Embryonic facial prominence (tissue), 1 donor: Measurements from ENCODE around the gene ZDHHC14.

Experiments
- DNase-seq: peaks from one replicate; pipeline ENCODE4 v3.0.0-alpha.2; 2016; ENCODE audit errors: extremely low spot score

The ZDHHC14 gene

DNA sequence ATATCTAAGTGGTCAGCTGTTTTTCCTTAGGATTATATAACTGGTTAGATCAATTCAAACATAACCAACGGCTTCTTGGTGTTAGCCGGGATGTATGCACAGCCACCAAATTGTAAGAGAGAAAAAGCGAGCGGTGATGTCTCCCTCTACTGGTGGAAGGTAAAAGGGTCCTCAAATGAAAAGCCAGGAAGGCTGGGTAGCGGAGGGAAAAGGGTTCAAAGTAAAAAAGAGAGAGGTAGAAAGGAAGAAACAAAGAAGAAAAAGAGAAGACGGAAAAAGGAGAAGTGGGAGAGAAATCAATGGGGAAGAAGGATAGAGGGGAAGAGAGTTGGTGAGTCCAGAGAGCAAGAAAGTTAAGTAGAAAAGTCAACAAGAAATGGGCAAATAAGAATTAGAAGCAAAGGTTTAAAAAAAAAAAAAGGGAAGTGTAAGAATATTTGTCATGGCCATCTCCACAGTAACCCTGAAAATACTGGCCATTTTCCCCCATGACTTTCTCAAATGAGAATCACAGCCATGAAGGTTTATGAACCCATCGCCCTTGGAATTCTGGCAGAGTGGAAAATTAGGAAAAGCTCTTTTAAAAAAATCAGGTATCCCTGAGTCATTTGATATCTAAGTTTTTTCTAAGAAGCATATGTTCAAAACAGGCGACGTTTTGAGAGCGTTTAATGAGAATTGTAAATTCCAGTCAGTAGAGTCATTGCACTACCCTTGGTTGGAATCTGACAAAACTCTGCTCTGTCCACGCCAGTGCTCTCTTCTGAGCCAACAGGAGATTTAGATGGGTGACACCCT is 286.4 kb downstream of the ZDHHC14 start:
- DNase-seq, result peak; percentile 20

DNA sequence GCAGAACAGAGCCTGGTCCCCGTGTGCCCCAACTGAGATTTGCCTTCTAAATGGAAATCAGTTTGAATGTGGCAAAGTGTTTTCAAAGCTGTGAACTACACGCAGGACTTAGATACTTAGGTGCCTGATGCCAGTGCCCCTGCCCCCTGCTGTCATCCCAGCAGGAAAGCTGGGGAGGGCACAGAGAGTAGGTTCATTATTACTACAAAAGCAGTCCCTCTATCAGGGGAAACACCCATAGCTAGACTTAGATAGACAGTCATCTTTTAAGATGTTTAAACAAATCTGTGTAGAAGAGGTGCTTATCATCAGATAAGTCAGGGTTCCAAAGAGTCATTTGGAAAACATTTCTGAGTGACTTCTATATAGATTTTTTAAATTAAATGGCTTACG is 287.0 kb downstream of the ZDHHC14 start:
- no peak for DNase-seq

DNA sequence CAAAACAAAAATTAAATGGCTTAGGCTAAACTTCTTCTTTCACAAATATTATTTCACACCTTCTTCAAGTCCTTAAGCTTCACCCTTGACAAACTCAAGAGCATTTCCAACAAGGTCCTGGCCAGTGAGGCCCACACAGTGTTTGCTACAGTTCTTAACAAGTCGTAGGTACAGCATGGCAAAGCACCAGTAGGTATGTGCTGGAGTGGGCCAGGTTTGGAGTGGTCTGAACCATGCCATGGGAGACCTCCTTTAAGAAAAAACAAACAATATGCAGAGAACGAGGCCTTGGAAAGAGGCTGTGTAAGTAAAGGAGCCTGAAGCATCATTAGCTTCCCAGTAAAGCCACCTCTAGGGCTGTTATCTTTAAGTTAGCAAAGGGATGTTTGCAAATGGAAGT is 287.7 kb downstream of the ZDHHC14 start:
- DNase-seq, result no peak

DNA sequence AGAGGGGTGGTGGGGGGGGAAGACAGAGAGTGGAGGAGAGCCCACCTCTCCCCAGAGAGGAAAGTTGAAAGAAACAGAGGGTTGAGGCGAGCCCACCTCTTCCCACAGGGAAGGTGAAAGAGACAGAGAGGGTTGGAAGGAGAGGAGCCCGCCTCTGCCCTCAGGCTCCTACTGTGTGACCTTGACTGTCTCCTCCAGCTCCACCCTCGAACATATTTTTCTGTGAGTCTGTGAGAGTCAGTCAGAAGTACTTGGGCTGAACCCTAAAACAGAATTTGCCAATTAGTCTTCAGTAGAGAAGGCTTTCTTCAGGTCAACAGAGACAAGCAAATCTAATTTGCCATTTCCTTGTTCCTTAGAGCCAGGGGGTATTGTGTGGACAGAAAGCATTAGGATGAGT is 288.3 kb downstream of the ZDHHC14 start:
- DNase-seq, result no peak

DNA sequence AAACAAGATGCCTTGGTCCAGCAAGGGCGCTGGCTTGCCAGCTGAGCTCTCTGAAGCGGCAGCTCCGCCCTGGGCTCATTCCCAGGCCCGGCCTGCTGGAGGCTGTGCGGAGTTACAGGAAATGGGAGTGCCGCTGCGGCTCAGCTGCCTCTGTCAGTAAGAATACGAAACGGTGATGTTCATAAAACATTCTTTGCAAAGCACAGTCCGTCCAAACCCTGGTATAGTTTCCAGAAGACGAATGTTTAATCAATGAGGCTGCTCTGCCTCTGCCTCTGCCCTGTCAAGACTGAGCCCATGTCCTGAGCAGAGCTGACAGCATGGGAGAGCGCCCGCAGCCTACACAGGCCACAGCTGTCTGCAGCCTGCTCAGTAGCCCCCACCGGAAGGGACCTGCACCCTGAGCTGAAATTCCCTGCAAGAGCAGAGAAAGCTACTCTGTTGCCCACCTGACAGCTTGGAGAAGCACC is 288.8 kb downstream of the ZDHHC14 start:
- DNase-seq, result peak; percentile 37

DNA sequence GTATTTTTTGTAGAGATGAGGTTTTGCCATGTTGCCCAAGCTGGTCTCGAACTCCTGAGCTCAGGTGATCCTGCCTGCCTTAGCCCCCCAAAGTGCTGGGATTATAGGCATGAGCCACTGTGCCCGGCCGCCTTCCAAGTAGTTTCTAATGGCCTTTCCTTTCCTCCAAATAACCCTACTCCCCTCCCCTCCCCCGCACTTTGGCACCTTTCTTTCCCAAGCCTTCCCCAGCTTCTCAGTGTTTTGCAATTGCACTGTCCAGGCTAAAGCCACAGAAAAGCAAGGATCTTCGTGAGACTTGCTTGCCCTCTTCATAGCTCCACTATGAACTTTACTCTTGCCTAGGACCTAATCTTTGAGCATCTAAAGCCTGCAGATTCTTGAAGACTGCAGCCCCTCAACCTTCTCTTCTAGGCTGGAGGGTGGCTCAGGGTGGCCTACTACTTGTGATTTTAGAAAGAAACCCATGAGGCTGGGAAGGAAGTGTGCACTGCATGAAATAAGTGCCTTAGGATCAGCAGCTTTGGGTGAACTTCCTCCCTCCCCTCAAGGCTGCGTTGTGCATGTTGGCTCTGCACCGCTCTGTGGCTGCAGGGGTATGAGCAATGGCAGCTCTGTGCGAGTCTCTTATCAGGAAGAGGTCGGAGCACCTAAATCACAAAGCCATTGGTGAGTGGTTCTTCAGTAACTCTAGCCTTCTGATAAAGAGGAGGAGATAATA is 289.6 kb downstream of the ZDHHC14 start:
- DNase-seq, result no peak

DNA sequence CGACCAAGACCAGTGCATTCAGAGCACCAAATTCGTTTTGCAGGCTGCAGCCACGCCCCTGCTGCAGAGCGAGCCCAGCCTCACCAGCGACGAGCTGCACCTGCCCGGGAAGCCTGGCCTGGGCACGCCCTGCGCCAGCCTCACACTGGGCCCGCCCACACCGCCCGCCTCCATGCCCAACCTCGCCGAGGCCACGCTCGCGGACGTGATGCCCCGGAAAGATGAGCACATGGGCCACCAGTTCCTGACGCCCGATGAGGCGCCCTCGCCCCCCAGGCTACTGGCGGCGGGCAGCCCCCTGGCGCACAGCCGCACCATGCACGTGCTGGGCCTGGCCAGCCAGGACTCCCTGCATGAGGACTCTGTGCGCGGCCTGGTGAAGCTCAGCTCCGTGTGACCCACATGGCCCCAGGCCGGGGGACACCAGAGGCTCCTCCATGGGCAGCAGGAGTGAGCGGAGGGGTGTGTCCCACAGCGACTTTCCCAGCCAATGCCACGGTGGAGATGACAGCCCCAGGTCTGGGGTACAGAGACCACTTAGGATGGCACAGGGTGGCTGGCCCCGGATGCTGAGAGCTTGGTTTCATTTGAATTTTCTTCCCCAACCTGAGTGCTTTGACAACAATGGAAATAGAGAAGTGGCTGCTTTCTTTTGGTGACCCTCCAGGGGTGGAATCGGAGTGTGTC is 291.9 kb downstream of the ZDHHC14 start:
- DNase-seq, result no peak

DNA sequence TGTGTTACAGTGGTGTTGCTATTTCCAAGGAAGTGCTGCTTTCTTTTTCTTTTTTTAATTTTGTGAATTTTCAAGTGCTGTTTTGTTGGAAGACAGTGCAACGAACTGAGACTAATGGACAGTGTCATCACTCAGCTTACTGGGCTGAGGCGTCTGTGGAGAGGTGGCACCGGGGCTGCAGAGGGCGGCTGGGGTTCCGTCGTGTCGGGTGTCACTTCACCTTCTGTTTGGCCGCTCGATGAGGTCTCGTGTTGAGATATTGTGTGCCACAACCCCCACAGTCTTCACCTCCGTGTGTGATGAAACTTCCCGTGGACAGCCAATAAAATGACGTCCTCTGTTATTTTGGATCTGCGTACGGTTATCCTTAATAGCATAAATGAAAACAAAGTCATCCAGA is 292.6 kb downstream of the ZDHHC14 start:
- no peak for DNase-seq

DNA sequence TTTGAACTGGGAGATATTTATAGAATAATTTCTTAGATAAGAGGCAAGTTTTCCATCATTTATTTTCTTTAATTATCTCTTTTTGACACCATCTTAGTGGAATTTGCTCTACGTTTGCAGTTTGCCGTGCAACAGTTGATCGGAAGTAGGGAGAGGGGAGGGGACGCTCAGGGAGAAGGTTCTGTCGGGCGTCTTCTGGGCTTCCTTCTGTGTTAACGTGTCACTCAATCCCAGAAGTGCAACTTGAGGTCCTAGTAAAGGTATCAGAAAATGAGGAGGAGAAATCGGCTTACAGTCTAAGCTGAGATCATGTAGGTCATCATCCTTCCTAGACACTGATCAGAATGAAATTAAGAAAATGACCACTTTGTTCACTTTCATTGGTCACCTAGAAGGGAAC is 293.1 kb downstream of the ZDHHC14 start:
- DNase-seq, result no peak

DNA sequence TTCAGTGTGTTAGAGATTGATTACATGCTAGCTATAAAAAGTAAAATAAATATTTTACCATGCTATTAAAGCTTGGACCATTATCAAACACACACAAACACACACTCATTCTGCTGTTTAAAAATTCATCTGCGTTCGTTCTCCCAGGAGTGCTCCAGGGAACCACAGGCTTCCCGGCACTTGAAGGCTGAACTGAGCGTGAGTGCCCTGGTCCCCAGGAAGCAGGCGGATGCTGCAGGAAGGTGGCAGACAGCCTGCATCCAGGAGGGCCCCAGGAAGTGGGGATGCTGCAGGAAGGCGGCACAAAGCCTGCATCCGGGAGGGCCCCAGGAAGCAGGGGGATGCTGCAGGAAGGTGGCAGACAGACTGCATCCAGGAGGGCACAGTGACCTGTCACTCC is 294.8 kb downstream of the ZDHHC14 start:
- no peak for DNase-seq

DNA sequence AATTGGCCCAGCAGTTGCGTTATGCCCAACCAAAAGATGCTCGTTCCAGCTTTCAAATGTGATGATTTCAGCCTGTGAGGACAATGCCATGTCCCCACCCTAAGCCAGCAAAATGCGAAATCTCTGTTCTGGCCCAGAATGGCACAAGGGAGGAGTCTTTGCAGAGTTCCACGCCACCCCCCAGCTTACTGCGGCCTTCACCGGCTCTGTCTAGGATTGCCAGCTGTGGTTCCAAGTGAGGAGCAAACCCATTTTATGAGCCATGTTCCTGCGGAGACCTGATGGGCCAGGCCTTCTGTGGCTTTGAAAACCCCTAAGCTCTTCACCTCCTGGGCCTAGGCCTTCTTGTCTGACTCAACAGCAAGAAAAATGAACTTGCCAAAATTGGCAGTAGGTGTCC is 295.3 kb downstream of the ZDHHC14 start:
- no peak for DNase-seq

DNA sequence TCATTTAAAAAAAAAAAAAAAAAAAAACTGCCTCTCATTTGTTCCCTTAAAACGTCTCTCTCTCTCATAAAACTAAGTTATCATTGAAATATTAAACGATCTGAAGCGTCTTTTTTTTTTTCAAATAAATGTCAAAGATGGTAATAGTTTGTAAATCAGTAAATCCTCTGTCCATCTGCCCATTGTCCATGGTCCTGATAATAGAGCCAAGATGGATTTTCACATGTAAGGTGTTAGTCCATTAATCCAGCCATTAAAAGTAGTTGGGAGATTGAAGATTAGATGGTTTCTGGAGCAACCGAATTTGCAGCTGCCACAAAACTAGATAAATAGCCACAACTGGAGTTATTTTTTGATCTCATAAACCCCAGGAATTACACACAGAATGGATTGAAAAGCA is 296.2 kb downstream of the ZDHHC14 start:
- DNase-seq, result no peak

DNA sequence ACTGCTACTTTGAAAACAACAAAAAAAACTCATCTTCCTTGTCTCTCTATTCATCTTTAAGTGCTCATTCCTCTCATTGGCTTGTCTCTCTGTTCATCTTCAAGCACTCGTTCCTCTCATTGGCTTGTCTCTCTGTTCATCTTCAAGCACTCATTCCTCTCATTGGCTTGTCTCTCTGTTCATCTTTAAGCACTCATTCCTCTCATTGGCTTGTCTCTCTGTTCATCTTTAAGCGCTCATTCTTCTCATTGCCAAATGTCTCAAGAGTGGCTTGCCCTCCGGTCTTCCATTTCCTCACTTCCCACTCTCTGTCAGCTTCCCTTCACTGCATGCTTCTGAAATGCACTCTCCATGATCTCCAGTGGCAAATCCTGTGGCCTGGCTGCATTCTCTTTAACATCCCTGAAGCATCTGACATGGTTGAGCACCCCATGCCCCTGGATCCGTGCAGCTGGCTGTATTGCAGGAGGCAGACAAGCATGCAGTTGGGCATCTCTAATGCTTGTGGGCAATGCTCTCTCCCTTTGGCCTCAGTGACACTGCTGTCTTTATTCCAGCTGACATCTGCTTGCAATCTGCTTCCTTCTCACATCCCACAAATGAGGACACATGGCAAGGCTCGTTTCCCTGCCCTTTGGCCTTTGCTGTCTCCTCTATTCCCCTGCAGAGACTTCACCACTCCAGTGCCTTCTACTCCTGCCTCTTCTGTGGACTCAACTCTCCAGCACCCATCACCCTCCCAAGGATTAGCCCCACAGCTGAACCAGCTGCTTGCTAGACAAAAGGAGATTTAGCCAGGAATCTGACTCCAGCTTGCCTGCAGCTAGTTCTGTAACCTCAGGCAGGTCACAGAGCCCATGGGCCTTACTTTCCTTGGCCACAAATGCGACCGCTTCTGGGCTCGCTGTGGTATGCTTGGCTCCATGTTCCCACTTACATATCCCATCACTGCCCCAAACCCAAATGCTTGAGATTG is 298.9 kb downstream of the ZDHHC14 start:
- no peak for DNase-seq

DNA sequence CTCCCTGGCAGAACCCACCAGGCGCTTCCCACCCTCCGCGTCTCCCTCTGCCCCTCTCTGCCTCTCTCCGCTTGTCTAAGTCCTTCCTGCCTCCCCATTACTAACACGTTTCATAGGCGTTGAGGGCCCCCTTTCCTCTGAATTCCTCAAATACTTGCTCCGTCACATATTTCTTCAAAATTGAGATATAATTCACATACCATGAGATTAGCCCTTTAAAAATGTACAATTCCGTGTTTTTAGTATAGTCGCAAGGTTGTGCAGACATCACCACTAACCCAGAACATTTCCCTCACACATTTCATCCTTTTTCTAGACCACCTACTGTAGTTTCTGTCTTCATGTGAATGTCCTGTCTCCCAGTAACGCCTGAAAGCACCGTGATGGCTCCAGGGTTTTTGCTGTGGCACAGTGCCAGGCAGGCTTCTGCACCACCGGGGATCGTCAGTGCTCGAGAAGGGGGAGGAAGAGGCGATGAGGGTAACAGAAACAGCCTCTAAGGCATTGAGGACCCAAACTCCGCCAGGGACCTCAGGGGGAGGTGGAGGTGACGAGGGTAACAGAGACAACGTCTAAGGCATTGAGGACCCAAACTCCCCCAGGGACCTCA is 300.2 kb downstream of the ZDHHC14 start:
- no peak for DNase-seq

DNA sequence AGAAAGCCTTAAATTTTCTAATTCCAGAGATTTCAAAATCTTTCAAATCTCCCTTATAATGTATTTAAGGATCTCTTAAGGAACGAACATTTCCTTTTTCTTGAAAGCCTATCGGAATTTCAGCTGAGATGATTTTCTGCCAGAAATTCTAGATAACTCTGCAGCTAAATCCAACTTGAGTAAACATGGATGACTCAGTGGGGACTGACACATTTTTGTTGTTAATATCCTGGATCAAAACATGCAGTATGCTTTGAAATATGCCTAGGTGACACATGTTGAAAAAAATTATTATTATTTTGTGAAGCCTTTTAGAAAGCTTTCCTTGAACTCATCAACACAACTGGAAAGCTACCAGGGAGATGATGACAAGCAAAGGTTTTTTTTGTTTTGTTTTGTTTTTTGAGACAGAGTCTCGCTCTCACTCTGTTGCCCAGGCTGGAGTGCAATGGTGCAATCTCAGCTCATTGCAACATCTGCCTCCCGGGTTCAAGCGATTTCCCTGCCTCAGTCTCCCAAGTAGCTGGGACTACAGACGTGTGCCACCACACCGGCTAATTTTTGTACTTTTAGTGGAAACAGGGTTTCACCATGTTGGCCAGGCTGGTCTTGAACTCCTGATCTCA is 302.0 kb downstream of the ZDHHC14 start:
- DNase-seq, result no peak

DNA sequence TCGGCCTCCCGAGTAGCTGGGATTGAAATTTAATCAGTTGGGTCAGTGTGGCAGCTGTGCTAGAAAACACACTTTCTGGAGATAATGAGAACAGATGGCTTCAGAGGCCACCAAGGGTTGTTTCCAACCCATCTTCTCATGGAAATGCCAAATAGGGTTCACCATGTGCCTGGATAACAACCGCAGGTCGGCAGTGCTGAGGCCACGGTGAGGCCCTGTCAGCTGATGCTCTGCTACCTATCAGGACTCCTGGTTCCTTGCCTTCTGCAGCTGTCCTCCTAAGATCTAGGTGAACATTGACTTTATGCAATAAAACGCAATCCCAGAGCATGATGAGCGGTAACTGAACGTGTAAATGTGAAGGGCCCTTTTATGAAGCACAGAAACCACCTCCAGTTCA is 302.7 kb downstream of the ZDHHC14 start:
- no peak for DNase-seq

DNA sequence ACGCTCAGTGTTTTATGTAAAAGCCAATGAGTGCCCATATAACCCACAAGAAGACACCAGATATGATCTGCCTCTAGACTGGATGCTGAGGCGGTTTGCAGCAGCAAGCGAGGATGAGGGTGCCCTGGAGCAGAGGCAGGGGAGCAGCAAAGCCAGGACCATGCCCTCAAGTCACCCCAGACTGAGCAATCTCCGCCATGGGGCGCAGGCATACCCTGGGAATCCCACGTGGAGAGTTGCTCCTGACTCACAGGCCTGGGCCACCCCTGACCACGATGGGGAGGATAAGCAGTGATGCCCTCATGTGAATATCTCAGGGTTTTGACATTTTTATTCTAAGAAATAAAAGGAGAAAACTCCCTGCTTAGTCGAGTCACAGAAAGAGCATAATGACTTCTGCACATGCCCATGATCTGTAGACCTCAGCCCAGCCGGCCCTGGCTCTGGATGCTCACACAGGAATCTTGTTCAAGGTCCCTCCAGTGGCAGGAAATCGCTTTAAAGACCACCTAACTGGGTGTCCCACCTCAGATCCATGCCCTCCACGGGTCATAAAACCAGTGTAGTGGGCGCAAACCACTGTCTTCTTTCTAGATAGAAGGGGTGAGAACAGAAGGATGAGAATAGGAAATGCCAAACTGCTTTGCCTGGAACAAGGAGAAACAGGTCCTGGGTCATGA is 303.8 kb downstream of the ZDHHC14 start:
- no peak for DNase-seq

DNA sequence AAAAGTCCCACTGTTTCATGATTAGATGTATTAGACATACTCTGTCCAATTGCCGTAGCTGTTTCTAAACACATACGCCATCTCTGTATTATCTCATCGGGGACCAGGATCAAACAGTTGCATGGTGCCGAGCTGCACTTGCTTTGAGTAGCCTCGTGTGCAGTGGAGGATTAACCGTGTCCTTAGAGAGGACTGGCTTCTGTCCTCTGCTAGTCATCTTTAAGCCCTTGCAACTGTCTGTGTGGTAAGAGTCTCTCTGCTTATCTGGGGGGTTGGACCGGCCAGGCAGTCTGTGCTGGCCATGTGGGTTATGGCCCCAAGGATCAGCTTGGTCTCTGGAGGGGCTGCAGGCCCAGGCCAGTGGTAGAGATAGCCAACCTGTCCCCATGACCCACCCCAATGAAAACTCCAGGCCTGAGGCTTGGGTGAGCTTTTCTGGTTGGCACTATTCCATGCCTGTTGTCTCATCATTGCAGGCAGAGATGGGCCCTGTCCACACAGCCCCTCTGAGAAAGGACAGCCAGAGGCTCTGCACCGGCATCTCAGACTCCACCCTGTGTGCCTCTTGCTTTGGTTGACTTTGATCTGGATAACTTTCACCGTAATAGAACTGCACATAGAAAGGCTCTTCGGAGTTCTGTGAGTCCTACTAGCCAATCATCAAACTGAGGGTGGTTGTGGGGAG is 304.7 kb downstream of the ZDHHC14 start:
- DNase-seq, result no peak

DNA sequence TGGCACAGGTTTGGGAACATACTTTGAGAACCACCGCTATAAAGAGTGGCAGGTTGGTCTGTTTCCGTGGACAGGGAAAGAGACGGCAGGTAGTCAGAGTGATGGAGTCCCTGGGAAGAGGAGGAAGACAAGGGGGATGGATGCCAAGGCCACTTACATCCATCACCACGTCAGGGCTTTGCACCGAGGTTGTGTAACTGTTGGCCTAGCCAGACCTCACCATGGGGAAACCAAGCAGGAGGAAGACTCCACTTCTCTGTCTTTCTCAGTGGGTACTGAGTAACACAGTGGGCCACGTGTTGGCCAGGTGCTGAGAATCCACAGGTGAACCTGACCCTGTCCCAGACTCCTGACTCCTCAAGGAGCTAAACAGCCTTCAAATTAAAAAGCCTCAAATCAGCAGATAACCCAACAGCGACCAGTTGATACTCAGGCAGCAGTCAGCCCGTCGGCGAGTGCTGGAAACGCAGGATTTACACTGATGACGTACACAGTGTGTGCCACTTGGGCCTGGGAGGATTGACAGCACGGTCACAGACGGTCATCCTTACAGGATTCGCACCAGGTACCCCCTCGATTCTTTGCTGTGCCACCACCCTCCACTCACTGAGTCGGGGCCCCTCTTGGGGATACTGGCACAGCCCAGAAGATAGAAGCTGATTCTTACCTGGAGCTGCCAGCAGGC is 307.4 kb downstream of the ZDHHC14 start:
- no peak for DNase-seq
